Lower leg skin (tissue), 3 donors: ENCODE data around the gene TNFRSF8.

Experiments
- POLR2A ChIP-seq, 2 donors: fragments of 450-650 bp; IDR thresholded peaks; one replicate each; pipeline ENCODE4 v1.6.1; 2016 to 2017; ENCODE audit warnings: antibody characterized with exemption in 2 of 2, mild to moderate bottlenecking in 1 of 2, moderate library complexity in 1 of 2
- TF ChIP-seq, protein P1 (sequence below), 3 donors: fragments of 450-650 bp; IDR thresholded peaks; one replicate each; pipeline ENCODE4 v1.5.1; 2016; ENCODE audit warnings: antibody characterized with exemption in 3 of 3, mild to moderate bottlenecking in 3 of 3, moderate library complexity in 2 of 3

DNA sequence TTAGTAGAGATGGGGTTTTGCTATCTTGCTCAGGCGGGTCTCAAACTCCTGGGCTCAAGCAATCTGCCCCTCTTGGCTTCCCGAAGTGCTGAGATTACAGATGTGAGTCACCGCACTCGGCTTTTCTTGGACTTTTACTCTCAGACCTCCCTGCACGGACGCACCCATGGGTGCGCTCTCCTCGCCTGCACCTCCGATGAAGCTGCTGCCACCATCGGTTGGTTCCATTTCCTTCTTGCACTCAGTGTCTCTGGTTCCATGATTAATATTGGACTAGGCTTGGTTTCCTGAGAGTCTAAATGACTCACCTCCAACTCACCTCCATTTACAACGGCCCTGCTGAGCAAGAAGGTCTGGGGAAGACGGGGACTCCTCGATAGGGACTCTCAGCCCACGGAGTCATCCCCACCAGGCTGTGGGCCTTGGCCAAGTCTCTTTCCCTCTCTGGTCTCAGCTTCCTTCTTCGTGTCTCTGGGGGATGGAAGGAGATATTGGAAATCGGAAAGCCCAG lies 6.7 kb upstream of the TNFRSF8 start:
- TF ChIP-seq, protein P1, sequence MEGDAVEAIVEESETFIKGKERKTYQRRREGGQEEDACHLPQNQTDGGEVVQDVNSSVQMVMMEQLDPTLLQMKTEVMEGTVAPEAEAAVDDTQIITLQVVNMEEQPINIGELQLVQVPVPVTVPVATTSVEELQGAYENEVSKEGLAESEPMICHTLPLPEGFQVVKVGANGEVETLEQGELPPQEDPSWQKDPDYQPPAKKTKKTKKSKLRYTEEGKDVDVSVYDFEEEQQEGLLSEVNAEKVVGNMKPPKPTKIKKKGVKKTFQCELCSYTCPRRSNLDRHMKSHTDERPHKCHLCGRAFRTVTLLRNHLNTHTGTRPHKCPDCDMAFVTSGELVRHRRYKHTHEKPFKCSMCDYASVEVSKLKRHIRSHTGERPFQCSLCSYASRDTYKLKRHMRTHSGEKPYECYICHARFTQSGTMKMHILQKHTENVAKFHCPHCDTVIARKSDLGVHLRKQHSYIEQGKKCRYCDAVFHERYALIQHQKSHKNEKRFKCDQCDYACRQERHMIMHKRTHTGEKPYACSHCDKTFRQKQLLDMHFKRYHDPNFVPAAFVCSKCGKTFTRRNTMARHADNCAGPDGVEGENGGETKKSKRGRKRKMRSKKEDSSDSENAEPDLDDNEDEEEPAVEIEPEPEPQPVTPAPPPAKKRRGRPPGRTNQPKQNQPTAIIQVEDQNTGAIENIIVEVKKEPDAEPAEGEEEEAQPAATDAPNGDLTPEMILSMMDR (IDR thresholded peaks at IDR 0.05), result no peak
- TF ChIP-seq POLR2A (IDR thresholded peaks at IDR 0.05), result no peak
